Tibial artery (tissue), 4 donors: ENCODE measurements around the gene OR5AC2.

Source experiments
- DNase-seq, 2 donors: peaks; one replicate each; pipeline ENCODE4 v3.0.0-alpha.2; 2019
- H3K27ac ChIP-seq, 2 donors: fragments of 200-600 bp; sonication (generic) in 1 of 2; 1 replicate in 1 of 2; 2 replicates in 1 of 2; pipeline ENCODE4 v1.5.1; 2018 to 2019; ENCODE audit warnings: mild to moderate bottlenecking in 1 of 2
- H3K27me3 ChIP-seq, 2 donors: fragments of 200-600 bp; sonication (generic) in 1 of 2; one replicate each; pipeline versions ENCODE4 v1.5.1 to v1.6.0; 2016 to 2019
- H3K36me3 ChIP-seq, 3 donors: fragments of 200-600 bp; sonication (generic) in 2 of 3; one replicate each; pipeline ENCODE4 v1.5.1; 2016 to 2019; ENCODE audit warnings: mild to moderate bottlenecking in 2 of 3
- H3K4me1 ChIP-seq, 4 donors: fragments of 200-600 bp; sonication (generic) in 2 of 4; 1 replicate in 3 of 4; 2 replicates in 1 of 4; pipeline ENCODE4 v1.5.1; 2016 to 2019
- H3K4me3 ChIP-seq, 2 donors: fragments of 200-600 bp; sonication (generic) in 1 of 2; 1 replicate in 1 of 2; 2 replicates in 1 of 2; pipeline ENCODE4 v1.5.1; 2018 to 2019; ENCODE audit warnings: mild to moderate bottlenecking in 2 of 2
- H3K9me3 ChIP-seq, 3 donors: fragments of 200-600 bp; sonication (generic) in 1 of 3; one replicate each; pipeline ENCODE4 v1.5.1; 2016 to 2019
- CTCF ChIP-seq, 2 experiments: fragments of 200-600 bp in 1 of 2; fragments of 450-650 bp in 1 of 2; IDR thresholded peaks; one replicate each; pipeline ENCODE4 v1.5.1; 2017 to 2019; ENCODE audit warnings: antibody characterized with exemption in 2 of 2, mild to moderate bottlenecking in 1 of 2, moderate library complexity in 1 of 2
- intact Hi-C: fragments of 100-400 bp; cut with DNase I; formaldehyde crosslinking; loops from one replicate; pipeline ENCODE4 v1.15.0; 2023; ENCODE audit warnings: low total_unique reads

OR5AC2 gene

GRCh38 chr3:98136631-98137030 lies 49.7 kb downstream of the OR5AC2 start:
- no peaks in the 10 kb centered on the region for H3K36me3 ChIP-seq
- H3K9me3 ChIP-seq = no peaks in the 10 kb centered on the region
- intact Hi-C loops = no loop called here
- no peaks in the 10 kb centered on the region for H3K4me1 ChIP-seq
- no peak for DNase-seq
- no peak overlapping the region for H3K27ac ChIP-seq
- TF ChIP-seq CTCF (IDR thresholded peaks at IDR 0.05) = no peak
- no peaks in the 10 kb centered on the region for H3K27me3 ChIP-seq
- no peak overlapping the region for H3K4me3 ChIP-seq
